Kidney (tissue), 14 donors: ENCODE data around the gene SORBS2. TPM values are rescaled to one million over a fixed set of nuclear protein-coding genes. Genes with fewer than 3 reads are reported as not detected.

Experiments used
- DNase-seq, 5 donors: peaks; one replicate each; pipeline ENCODE4 v3.0.0-alpha.2; 2013 to 2020
- FAIRE-seq: peaks from 2 replicates; lab custom pipeline; 2012; peaks lifted over from hg19 to GRCh38; lab: Jason Lieb, UNC
- H3K27ac ChIP-seq, 2 donors: one replicate each; pipeline ENCODE4 v1.7.0; 2013; ENCODE audit warnings: low read depth in 2 of 2, low read length in 2 of 2, inconsistent platforms in 1 of 2
- H3K27me3 ChIP-seq: one replicate; pipeline ENCODE4 v1.7.1; 2013; ENCODE audit warnings: low read length, inconsistent platforms; ENCODE audit not compliant: control insufficient read depth, insufficient read depth
- H3K36me3 ChIP-seq, 3 donors: one replicate each; pipeline versions ENCODE4 v1.7.0 to v1.7.1; 2013; ENCODE audit warnings: low read length in 3 of 3, control low read depth in 1 of 3, inconsistent platforms in 1 of 3; ENCODE audit not compliant: insufficient read depth in 3 of 3, control insufficient read depth in 2 of 3
- H3K4me1 ChIP-seq, 3 donors: one replicate each; pipeline versions ENCODE4 v1.7.0 to v1.7.1; 2013; ENCODE audit warnings: low read length in 3 of 3, inconsistent platforms in 1 of 3, low read depth in 1 of 3; ENCODE audit not compliant: control insufficient read depth in 2 of 3, insufficient read depth in 2 of 3
- H3K4me3 ChIP-seq, 3 donors: one replicate each; pipeline versions ENCODE4 v1.7.0 to v1.8.1; 2013; ENCODE audit warnings: low read length in 3 of 3, control low read depth in 1 of 3, inconsistent platforms in 1 of 3
- H3K9ac ChIP-seq, 3 donors: one replicate each; pipeline versions ENCODE4 v1.7.0 to v1.7.1; 2013; ENCODE audit warnings: low read length in 3 of 3, control low read depth in 1 of 3, inconsistent platforms in 1 of 3
- H3K9me3 ChIP-seq, 3 donors: one replicate each; pipeline versions ENCODE4 v1.7.0 to v1.7.1; 2013; ENCODE audit warnings: low read length in 3 of 3, control low read depth in 1 of 3, inconsistent platforms in 1 of 3; ENCODE audit not compliant: control insufficient read depth in 2 of 3, insufficient read depth in 1 of 3
- CTCF ChIP-seq: IDR thresholded peaks from 3 replicates; pipeline ENCODE4 v1.5.1; 2012; ENCODE audit warnings: mild to moderate bottlenecking, moderate library complexity, borderline replicate concordance; ENCODE audit not compliant: insufficient read depth; ENCODE audit errors: extremely low read depth
- intact Hi-C: fragments of 100-400 bp; cut with DNase I; formaldehyde crosslinking; loops from one replicate; pipeline ENCODE4 v1.11.1; 2022
- polyA plus RNA-seq: library from polyadenylated mRNA; stranded (reverse); fragments of 350-450 nt; fragmentation: Illumina TruSeq; extraction: RNeasy Lipid Tissue Mini Kit (QIAGEN cat#74804); gene quantifications from one replicate; pipeline ENCODE4 v1.2.3, GENCODE V29; 2014; ENCODE audit warnings: low read depth, low replicate concordance; ENCODE audit not compliant: insufficient read depth
- total RNA-seq: library from RNA; stranded (reverse); fragmentation: NEBNext Ultra II Directional; extraction: Animal tissue kit (Norgen Biotek cat#: 25700); gene quantifications from one replicate; pipeline ENCODE4 v1.2.1, GENCODE V29; 2021
- donor health status: control.
- donor health status: control.
- donor health status: control.
- donor health status: control.
- donor health status: control.
- donor health status: DM: yes; HTN: yes; CAD: no.
- donor health status: Normal renal cell carcinoma (clear cell type).

The SORBS2 gene
- total and polyA plus RNA-seq, 2 donors from 2014 or later: 26.0 to 127 TPM

GRCh38 chr4:185695743-185696142 lies 116.3 kb downstream of the SORBS2 start:
- Histone ChIP-seq H3K9me3 (no peaks in the 10 kb centered on the region), H3K36me3 (no peaks in the 10 kb centered on the region), H3K27me3 (no peaks in the 10 kb centered on the region), H3K9ac (no peak overlapping the region), H3K27ac (no peak overlapping the region), H3K4me1 (no peaks in the 10 kb centered on the region), H3K4me3 (no peak overlapping the region)
- DNase-seq (no peak), FAIRE-seq (no peak)
- TF ChIP-seq CTCF: no peak
- intact Hi-C loops: no loop called here

- FAIRE-seq (no peak), DNase-seq (no peak)
- intact Hi-C loops: no loop called here
- peak overlapping the region in 1 of 3 donors; percentile 22 for H3K9ac ChIP-seq
- no peaks in the 10 kb centered on the region for H3K27me3 ChIP-seq
- H3K36me3 ChIP-seq: no peaks in the 10 kb centered on the region
- no peaks in the 10 kb centered on the region for H3K4me1 ChIP-seq
- H3K4me3 ChIP-seq: peak overlapping the region in 1 of 3 donors; percentile 13
- no peak for TF ChIP-seq CTCF
- H3K9me3 ChIP-seq: no peaks in the 10 kb centered on the region
- H3K27ac ChIP-seq: peak overlapping the region; percentile 10 to 11
Observed at GRCh38 chr4:185693548-185694215, 118.3 kb downstream of the SORBS2 start.

- no peak for TF ChIP-seq CTCF
- H3K4me1 ChIP-seq: no peaks in the 10 kb centered on the region
- intact Hi-C loops: no loop called here
- DNase-seq: no peak
- no peak for FAIRE-seq
- H3K27me3 ChIP-seq: no peaks in the 10 kb centered on the region
- H3K36me3 ChIP-seq: no peaks in the 10 kb centered on the region
- H3K9ac ChIP-seq: no peak overlapping the region
- no peak overlapping the region for H3K4me3 ChIP-seq
- H3K9me3 ChIP-seq: no peaks in the 10 kb centered on the region
- H3K27ac ChIP-seq: no peak overlapping the region
Observed at GRCh38 chr4:185689407-185689806, 122.6 kb downstream of the SORBS2 start.
